Spleen (tissue), 11 donors: ENCODE measurements around the gene PARK7. TPM values are rescaled to one million over a fixed set of nuclear protein-coding genes. Genes with fewer than 3 reads are reported as not detected.

Experiments used
- DNase-seq: peaks from one replicate; pipeline ENCODE4 v3.0.0-alpha.2; 2020
- H3K27ac ChIP-seq, 8 donors: fragments of 200-600 bp; sonication (generic) in 7 of 8; 1 replicate in 4 of 8; 2 replicates in 4 of 8; pipeline versions ENCODE4 v1.5.0 to v1.8.0; 2016 to 2021; ENCODE audit warnings: inconsistent platforms in 4 of 8, mild to moderate bottlenecking in 4 of 8, moderate library complexity in 1 of 8
- H3K27me3 ChIP-seq, 7 donors: fragments of 200-600 bp; sonication (generic) in 6 of 7; replicated peaks in 1 of 7; 1 replicate in 4 of 7; 2 replicates in 3 of 7; pipeline versions ENCODE4 v1.5.0 to v1.8.0; 2016 to 2021; ENCODE audit warnings: inconsistent platforms in 3 of 7, mild to moderate bottlenecking in 1 of 7
- H3K36me3 ChIP-seq, 6 donors: fragments of 200-600 bp; sonication (generic) in 5 of 6; 1 replicate in 4 of 6; 2 replicates in 2 of 6; pipeline versions ENCODE4 v1.5.0 to v1.8.0; 2016 to 2021; ENCODE audit warnings: inconsistent platforms in 2 of 6
- H3K4me1 ChIP-seq, 6 donors: fragments of 200-600 bp; sonication (generic) in 5 of 6; 1 replicate in 3 of 6; 2 replicates in 3 of 6; pipeline versions ENCODE4 v1.5.0 to v1.8.0; 2016 to 2021; ENCODE audit warnings: inconsistent platforms in 3 of 6
- H3K4me3 ChIP-seq, 8 donors: fragments of 200-600 bp; sonication (generic) in 7 of 8; 1 replicate in 4 of 8; 2 replicates in 4 of 8; pipeline versions ENCODE4 v1.5.0 to v1.8.0; 2016 to 2021; ENCODE audit warnings: inconsistent platforms in 4 of 8, mild to moderate bottlenecking in 4 of 8, moderate library complexity in 2 of 8
- H3K9me3 ChIP-seq, 8 donors: fragments of 200-600 bp; sonication (generic) in 7 of 8; 1 replicate in 4 of 8; 2 replicates in 4 of 8; pipeline versions ENCODE4 v1.5.0 to v1.8.0; 2016 to 2021; ENCODE audit warnings: inconsistent platforms in 4 of 8
- CTCF ChIP-seq, 11 experiments: fragments of 200-600 bp in 7 of 11; fragments of 450-650 bp in 4 of 11; sonication (generic) in 4 of 11; IDR thresholded peaks in 8 of 11; conservative IDR thresholded peaks in 3 of 11; 1 replicate in 7 of 11; 2 replicates in 4 of 11; pipeline versions ENCODE4 v1.4.0 to v1.8.0; 2016 to 2021; ENCODE audit warnings: antibody characterized with exemption in 11 of 11, inconsistent platforms in 4 of 11, mild to moderate bottlenecking in 1 of 11
- POLR2A ChIP-seq, 3 donors: fragments of 450-650 bp; IDR thresholded peaks; one replicate each; pipeline ENCODE4 v1.5.1; 2017; ENCODE audit warnings: antibody characterized with exemption in 3 of 3, mild to moderate bottlenecking in 1 of 3
- POLR2AphosphoS5 ChIP-seq, 3 donors: sonication (generic); formaldehyde crosslinking; IDR thresholded peaks; one replicate each; pipeline ENCODE4 v1.5.1; 2017; ENCODE audit warnings: antibody characterized with exemption in 3 of 3
- WGBS, 5 donors: extraction: QIAGEN DNeasy Blood & Tissue Kit in 3 of 5; methylation state at CpG; one replicate each; pipeline versions ENCODE4 v1.1.5 to v1.1.7; 2013 to 2018; 5-methylcytosine and 5-hydroxymethylcytosine counted together
- intact Hi-C: fragments of 100-400 bp; cut with DNase I; formaldehyde crosslinking; loops from one replicate; pipeline ENCODE4 v1.15.0; 2023; ENCODE audit warnings: low total_unique reads
- polyA plus RNA-seq, 3 donors: library from polyadenylated mRNA; stranded (reverse); fragments of 200-250 nt; gene quantifications; one replicate each; pipeline ENCODE4 v1.2.1, GENCODE V29; 2013
- total RNA-seq, 7 donors: library from RNA; depleted of rRNA in 3 of 7; stranded (reverse); fragments of >200 nt in 3 of 7; fragmentation: NEBNext Ultra II Directional in 4 of 7; extraction: Animal tissue kit (Norgen Biotek cat#: 25700) in 4 of 7; gene quantifications; one replicate each; pipeline versions ENCODE4 v1.1.0 to v1.2.1, GENCODE V29; 2016 to 2021
- donor health status: healthy with polysubstance abuse.
- donor health status: DM: no; HTN: no; CAD: no; lungs with moderate emphysema.
- donor health status: DM: no; HTN: no; CAD: no.
- donor health status: Bipolar disorder and iron deficiency.
- donor health status: healthy.
- donor health status: DM: no; HTN: no; CAD: no.
- donor health status: DM: yes; HTN: yes; CAD: no.

Gene PARK7
- total and polyA plus RNA-seq, 10 donors, result 93.5 to 370 (median 174) TPM

GRCh38 chr1:8002329-8002910 is 40.9 kb downstream of the PARK7 start:
- TF ChIP-seq POLR2AphosphoS5 (IDR thresholded peaks at IDR 0.05) (no peak), POLR2A (IDR thresholded peaks at IDR 0.05) (no peak)
- Histone ChIP-seq H3K27me3 (no peaks in the 10 kb centered on the region), H3K27ac (no peak overlapping the region), H3K36me3 (peaks cover 0 to 12% (median 0%) of the 10 kb centered on the region in 6 donors), H3K4me3 (no peak overlapping the region), H3K9me3 (no peaks in the 10 kb centered on the region), H3K4me1 (peaks cover 0 to 19% (median 8%) of the 10 kb centered on the region in 6 donors)
- WGBS, 5 donors, result 90 to 96% (median 95%) methylated on average over 6 of the region's 6 CpGs
- intact Hi-C loops, result no loop called here
- DNase-seq, result no peak

- 95 to 100% (median 96%) methylated on average over 4 of the region's 4 CpGs for WGBS, 5 donors
- intact Hi-C loops, result no loop called here
- H3K27ac ChIP-seq, result no peak overlapping the region
Observed at GRCh38 chr1:8002921-8003320, 41.4 kb downstream of the PARK7 start.

GRCh38 chr1:8003438-8004112 is 42.1 kb downstream of the PARK7 start:
- no peaks in the 10 kb centered on the region for H3K9me3 ChIP-seq
- H3K27ac ChIP-seq, result no peak overlapping the region
- WGBS, 5 donors, result 90 to 98% (median 91%) methylated on average over 6 of the region's 6 CpGs
- peaks cover 0 to 19% (median 8%) of the 10 kb centered on the region in 6 donors for H3K4me1 ChIP-seq
- intact Hi-C loops, result no loop called here
- H3K36me3 ChIP-seq, result peaks cover 0 to 12% (median 0%) of the 10 kb centered on the region in 6 donors
- no peak for DNase-seq
- no peaks in the 10 kb centered on the region for H3K27me3 ChIP-seq
- no peak overlapping the region for H3K4me3 ChIP-seq
- TF ChIP-seq POLR2A (IDR thresholded peaks at IDR 0.05) (no peak), CTCF (IDR thresholded peaks at IDR 0.05 in 8 of 11, conservative IDR thresholded peaks at IDR 0.05 in 3 of 11) (no peak), POLR2AphosphoS5 (IDR thresholded peaks at IDR 0.05) (no peak)

More at GRCh38 chr1:8002921-8003320, 41.4 kb downstream of the PARK7 start:
- Histone ChIP-seq H3K27me3 (no peaks in the 10 kb centered on the region), H3K36me3 (peaks cover 0 to 12% (median 0%) of the 10 kb centered on the region in 6 donors), H3K4me1 (peaks cover 0 to 19% (median 8%) of the 10 kb centered on the region in 6 donors), H3K4me3 (no peak overlapping the region), H3K9me3 (no peaks in the 10 kb centered on the region)
- TF ChIP-seq POLR2A (IDR thresholded peaks at IDR 0.05) (no peak), CTCF (IDR thresholded peaks at IDR 0.05 in 8 of 11, conservative IDR thresholded peaks at IDR 0.05 in 3 of 11) (no peak), POLR2AphosphoS5 (IDR thresholded peaks at IDR 0.05) (no peak)
- no peak for DNase-seq

- no peak for DNase-seq
- Histone ChIP-seq H3K27ac (peak overlapping the region in 5 of 8 donors; percentile 17 to 57 (median 48)), H3K4me3 (no peak overlapping the region), H3K36me3 (peaks cover 0 to 12% (median 0%) of the 10 kb centered on the region in 6 donors), H3K4me1 (peaks cover 0 to 19% (median 8%) of the 10 kb centered on the region in 6 donors), H3K9me3 (no peaks in the 10 kb centered on the region), H3K27me3 (no peaks in the 10 kb centered on the region)
- WGBS, 5 donors, result 86 to 95% (median 90%) methylated on average over 15 to 18 of the region's 18 CpGs
- TF ChIP-seq POLR2A (IDR thresholded peaks at IDR 0.05), result no peak
- TF ChIP-seq CTCF (IDR thresholded peaks at IDR 0.05 in 8 of 11, conservative IDR thresholded peaks at IDR 0.05 in 3 of 11), result no peak
- TF ChIP-seq POLR2AphosphoS5 (IDR thresholded peaks at IDR 0.05), result no peak
- intact Hi-C loops, result no loop called here
Observed at GRCh38 chr1:8004113-8004802, 42.7 kb downstream of the PARK7 start.
